Measurements from ENCODE around the gene ASCL1.
A peak's percentile ranks its signal among the peaks of the same experiment; 100 is the strongest.

The ASCL1 gene

GRCh38 chr12:102953221-102953620 is 4.3 kb upstream of the ASCL1 start:
- DNase-seq: no peak

- no peak for DNase-seq
Observed at GRCh38 chr12:102954134-102954533, 3.3 kb upstream of the ASCL1 start.

- DNase-seq: no peak
Observed at GRCh38 chr12:102955926-102956737, 1.3 kb upstream of the ASCL1 start.

- no peak for DNase-seq
Observed at GRCh38 chr12:102956738-102957327, 641 bp upstream of the ASCL1 start.

- DNase-seq: peak; percentile 88
Observed at GRCh38 chr12:102958073-102958829, 777 bp downstream of the ASCL1 start.

GRCh38 chr12:102958830-102959176 is 1.3 kb downstream of the ASCL1 start:
- DNase-seq: no peak

GRCh38 chr12:102959391-102959790 is 1.9 kb downstream of the ASCL1 start:
- no peak for DNase-seq

GRCh38 chr12:102960766-102961465 is 3.4 kb downstream of the ASCL1 start:
- peak; percentile 24 for DNase-seq

GRCh38 chr12:102961466-102961855 is 4.0 kb downstream of the ASCL1 start:
- DNase-seq: no peak

- peak; percentile 60 for DNase-seq
Observed at GRCh38 chr12:102962532-102962931, 5.1 kb downstream of the ASCL1 start.

- DNase-seq: peak; percentile 88
Observed at GRCh38 chr12:102962986-102963385, 5.5 kb downstream of the ASCL1 start.

GRCh38 chr12:102963796-102964195 is 6.3 kb downstream of the ASCL1 start:
- no peak for DNase-seq

- DNase-seq: no peak
Observed at GRCh38 chr12:102964872-102965271, 7.4 kb downstream of the ASCL1 start.

- DNase-seq: no peak
Observed at GRCh38 chr12:102965281-102966155, 8.0 kb downstream of the ASCL1 start.

GRCh38 chr12:102966200-102966863 is 8.9 kb downstream of the ASCL1 start:
- no peak for DNase-seq

- DNase-seq: peak; percentile 87
Observed at GRCh38 chr12:102970780-102971179, 13.3 kb downstream of the ASCL1 start.

GRCh38 chr12:102971227-102971626 is 13.8 kb downstream of the ASCL1 start:
- DNase-seq: peak; percentile 57

- DNase-seq: no peak
Observed at GRCh38 chr12:102973583-102973982, 16.1 kb downstream of the ASCL1 start.

- no peak for DNase-seq
Observed at GRCh38 chr12:102976609-102977280, 19.3 kb downstream of the ASCL1 start.

GRCh38 chr12:102977945-102978706 is 20.7 kb downstream of the ASCL1 start:
- DNase-seq: no peak

Data from NCI-H82 (cell line).